Astrocyte (in vitro differentiated cells and primary cell): ENCODE results near the gene HBM.

ENCODE experiments used
- CTCF ChIP-seq: IDR thresholded peaks from 2 replicates; pipeline ENCODE4 v1.5.1; 2011; ENCODE audit warnings: low read depth, mild to moderate bottlenecking, inconsistent platforms, low read length, moderate library complexity; ENCODE audit not compliant: insufficient read depth
- EZH2 ChIP-seq: IDR thresholded peaks from 2 replicates; pipeline ENCODE4 v1.6.1; 2012; ENCODE audit warnings: mild to moderate bottlenecking, low read length, inconsistent platforms; ENCODE audit not compliant: insufficient read depth

- TF ChIP-seq CTCF (no peak), EZH2 (no peak)
These were observed 22.7 kb upstream of the HBM start for GRCh38 chr16:143047-143446.
